Mesodermal cell (in vitro differentiated cells): ENCODE measurements around the gene IL22RA1.

Experiments
- H3K27ac ChIP-seq: 2 replicates; pipeline ENCODE4 v1.7.0; 2013; ENCODE audit warnings: mild to moderate bottlenecking, low read depth, low read length, moderate library complexity; ENCODE audit not compliant: severe bottlenecking
- H3K36me3 ChIP-seq: 2 replicates; pipeline ENCODE4 v1.7.1; 2013; ENCODE audit warnings: mild to moderate bottlenecking, low read length, moderate library complexity; ENCODE audit not compliant: control insufficient read depth, insufficient read depth
- H3K4me1 ChIP-seq: one replicate; pipeline ENCODE4 v1.7.1; 2013; ENCODE audit warnings: mild to moderate bottlenecking, low read length; ENCODE audit not compliant: insufficient read depth, control insufficient read depth, poor library complexity, severe bottlenecking
- H3K4me3 ChIP-seq: 2 replicates; pipeline ENCODE4 v1.7.0; 2013; ENCODE audit warnings: low read length, control low read depth, mild to moderate bottlenecking; ENCODE audit not compliant: insufficient read depth, poor library complexity, severe bottlenecking; ENCODE audit errors: extremely low read depth
- H3K9me3 ChIP-seq: 2 replicates; pipeline ENCODE4 v1.7.1; 2013; ENCODE audit warnings: mild to moderate bottlenecking, low read length, moderate library complexity; ENCODE audit not compliant: control insufficient read depth
- WGBS, 2 experiments: methylation state at CpG; one replicate each; pipeline ENCODE4 v1.1.5; 2013; ENCODE audit warnings: missing lambda C conversion rate in 2 of 2; ENCODE audit not compliant: insufficient coverage in 2 of 2; 5-methylcytosine and 5-hydroxymethylcytosine counted together

IL22RA1 gene

DNA sequence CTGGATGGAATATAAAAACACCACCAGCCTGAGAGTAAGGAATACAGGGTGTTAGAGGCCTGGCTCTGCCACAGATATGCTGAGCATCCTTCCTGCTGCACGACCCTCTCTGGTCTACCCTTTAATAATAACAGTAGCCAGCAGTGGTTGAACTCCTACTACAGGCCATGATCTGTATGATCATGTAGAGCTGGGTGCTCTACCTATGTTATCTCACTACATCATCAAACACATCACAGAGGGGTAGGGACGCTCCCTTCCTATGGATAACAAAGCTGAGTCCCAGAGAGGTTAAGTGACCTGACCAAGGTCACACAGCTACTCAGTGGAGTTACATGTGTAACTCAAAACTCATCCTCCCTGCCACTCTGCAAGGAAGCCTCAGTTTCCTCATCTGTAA, 18.0 kb downstream of the IL22RA1 start:
- WGBS, 2 experiments: 90 to 92% methylated on average over 2 of the region's 2 CpGs
- Histone ChIP-seq H3K4me3 (no peak overlapping the region), H3K27ac (no peak overlapping the region), H3K36me3 (no peaks in the 10 kb centered on the region), H3K9me3 (no peaks in the 10 kb centered on the region), H3K4me1 (peaks cover 17% of the 10 kb centered on the region)

DNA sequence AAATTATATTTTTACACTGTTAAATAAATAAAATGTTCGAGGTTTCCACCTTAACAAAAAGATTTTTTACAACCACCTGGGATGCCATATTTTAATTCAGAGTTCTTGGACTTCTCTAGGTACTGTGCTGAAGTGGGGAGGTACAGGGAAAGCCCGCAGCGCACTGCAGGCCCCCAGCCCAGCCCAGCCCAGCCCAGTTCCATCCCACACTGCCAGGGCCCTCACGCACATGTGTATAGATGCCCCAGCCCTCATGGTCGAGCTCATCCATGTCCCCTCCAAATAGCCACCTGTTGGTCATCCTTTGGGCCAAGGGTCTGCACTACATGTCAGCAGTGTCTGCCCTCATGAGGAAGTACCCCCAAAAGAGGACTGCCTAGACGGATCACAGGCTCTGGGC, 19.3 kb downstream of the IL22RA1 start:
- whole genome bisulfite sequencing, 2 experiments: 88 to 90% methylated on average over 5 of the region's 6 CpGs
- Histone ChIP-seq H3K4me1 (peaks cover 11% of the 10 kb centered on the region), H3K36me3 (no peaks in the 10 kb centered on the region), H3K4me3 (no peak overlapping the region), H3K27ac (no peak overlapping the region), H3K9me3 (no peaks in the 10 kb centered on the region)

DNA sequence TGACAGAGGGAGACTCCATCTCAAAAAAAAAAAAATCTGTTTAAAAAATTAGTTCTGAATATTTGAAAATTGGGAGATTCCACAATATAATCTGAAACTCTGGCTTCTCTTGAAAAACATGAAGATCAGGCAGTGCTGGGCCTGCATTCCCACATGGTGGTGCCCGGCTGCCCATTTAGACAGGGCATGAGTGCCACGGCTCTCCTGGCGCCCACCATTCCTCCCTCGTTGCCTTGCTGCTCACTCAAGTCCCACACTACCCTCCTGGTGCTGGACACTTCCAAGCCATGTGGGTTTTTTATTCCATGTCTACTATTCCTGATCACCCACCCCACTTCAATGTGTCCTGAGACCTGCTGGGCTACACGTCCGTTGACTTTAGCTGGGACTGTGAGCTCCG, 20.2 kb downstream of the IL22RA1 start:
- Histone ChIP-seq H3K36me3 (no peaks in the 10 kb centered on the region), H3K4me3 (no peak overlapping the region), H3K9me3 (no peaks in the 10 kb centered on the region), H3K27ac (no peak overlapping the region), H3K4me1 (peaks cover 11% of the 10 kb centered on the region)
- WGBS, 2 experiments: 91 to 95% methylated on average over 7 of the region's 7 CpGs

DNA sequence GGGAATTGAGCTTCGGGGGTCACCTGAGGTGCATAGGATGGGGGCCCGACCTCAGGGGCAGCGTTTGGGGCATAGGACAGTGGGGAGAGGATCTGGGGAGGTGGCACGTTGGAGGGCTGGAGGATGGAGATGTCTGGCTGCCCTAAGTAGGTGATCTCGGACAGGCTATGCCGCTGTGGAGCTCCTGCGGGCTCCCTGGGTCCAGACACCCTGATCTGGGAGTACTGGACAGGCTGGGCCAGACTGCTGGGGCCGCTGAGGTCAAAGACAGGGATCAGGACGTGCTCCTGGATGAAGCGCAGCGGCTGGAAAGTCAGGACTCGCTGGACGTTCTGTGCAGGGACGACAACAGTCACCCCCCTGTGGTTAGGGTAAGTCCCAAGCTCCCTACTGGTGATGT, 21.5 kb downstream of the IL22RA1 start:
- no peak overlapping the region for H3K4me3 ChIP-seq
- WGBS, 2 experiments: 82 to 87% methylated on average over 9 to 14 of the region's 14 CpGs

DNA sequence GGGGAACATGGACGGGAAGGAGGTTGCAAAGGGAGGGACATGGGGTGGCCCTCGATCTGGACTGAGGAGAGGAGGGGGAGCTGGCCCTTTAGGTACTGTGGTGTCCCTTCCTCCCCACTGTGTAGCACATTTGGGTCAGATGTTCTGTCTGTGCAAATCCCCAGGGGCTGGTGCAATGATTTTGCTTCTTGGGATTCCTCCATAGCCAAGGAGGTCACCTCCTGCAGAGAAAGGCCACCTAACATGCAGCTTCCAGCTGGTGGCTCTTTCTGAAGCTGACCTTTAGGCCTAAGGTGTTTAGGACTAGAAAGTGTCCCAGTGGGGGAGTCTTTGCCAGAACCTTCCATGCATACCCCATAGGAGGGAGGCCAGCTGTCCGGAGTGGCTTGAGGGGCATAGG, 22.0 kb downstream of the IL22RA1 start:
- no peaks in the 10 kb centered on the region for H3K36me3 ChIP-seq
- no peaks in the 10 kb centered on the region for H3K9me3 ChIP-seq
- H3K27ac ChIP-seq: no peak overlapping the region
- peaks cover 10% of the 10 kb centered on the region for H3K4me1 ChIP-seq
- H3K4me3 ChIP-seq: no peak overlapping the region
- 70 to 84% methylated on average over 2 to 3 of the region's 3 CpGs for WGBS, 2 experiments

More for the DNA sequence above, 21.5 kb downstream of the IL22RA1 start:
- Histone ChIP-seq H3K4me1 (peaks cover 11% of the 10 kb centered on the region), H3K9me3 (no peaks in the 10 kb centered on the region), H3K36me3 (no peaks in the 10 kb centered on the region), H3K27ac (no peak overlapping the region)

DNA sequence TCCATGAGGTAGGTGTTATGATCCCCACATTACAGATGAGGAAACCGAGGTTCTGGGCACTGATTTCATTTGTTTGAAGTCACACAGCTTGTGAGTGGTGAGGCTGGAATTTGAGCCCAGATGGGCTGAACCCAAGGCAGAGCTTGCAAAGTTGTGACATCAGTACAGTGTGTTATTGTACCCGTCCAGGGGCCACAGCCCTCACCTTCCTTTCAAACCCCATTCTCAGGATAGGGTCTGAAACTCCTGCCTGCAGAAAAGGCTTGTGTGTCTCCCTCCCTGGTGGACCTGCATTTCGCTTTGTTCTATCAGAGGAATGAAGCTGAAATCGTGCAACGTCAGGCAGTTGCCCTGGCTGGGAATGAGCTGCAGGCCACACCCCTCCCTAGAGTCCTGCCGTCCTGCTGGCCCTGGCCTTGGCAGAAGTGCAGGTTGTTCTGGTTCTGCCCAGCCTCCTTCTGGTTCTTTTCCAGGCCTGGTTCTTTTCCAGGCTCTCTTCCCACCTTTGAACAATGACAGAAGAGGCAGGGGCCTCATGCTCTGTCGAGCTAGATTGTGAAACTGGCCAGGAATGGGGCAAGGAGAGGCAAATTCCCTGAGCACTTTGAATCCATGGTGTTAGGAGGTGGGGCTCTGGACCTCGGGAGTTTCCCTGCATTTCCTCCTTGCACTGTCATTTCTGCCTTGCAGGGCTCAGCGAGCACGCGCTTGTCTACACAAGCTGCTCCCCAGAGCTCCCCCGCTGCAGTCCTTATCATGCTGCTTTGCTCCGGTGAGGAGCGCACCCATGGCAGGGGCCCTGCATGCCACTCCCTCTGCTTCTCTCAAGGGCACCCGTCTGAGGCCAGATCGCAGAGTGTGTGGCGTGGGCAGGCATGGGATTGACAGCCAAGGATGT, 22.8 kb downstream of the IL22RA1 start:
- H3K9me3 ChIP-seq: no peaks in the 10 kb centered on the region
- 71 to 77% methylated on average over 11 to 12 of the region's 17 CpGs for WGBS, 2 experiments
- no peaks in the 10 kb centered on the region for H3K36me3 ChIP-seq
- H3K4me3 ChIP-seq: no peak overlapping the region
- H3K4me1 ChIP-seq: peaks cover 8% of the 10 kb centered on the region
- no peak overlapping the region for H3K27ac ChIP-seq

DNA sequence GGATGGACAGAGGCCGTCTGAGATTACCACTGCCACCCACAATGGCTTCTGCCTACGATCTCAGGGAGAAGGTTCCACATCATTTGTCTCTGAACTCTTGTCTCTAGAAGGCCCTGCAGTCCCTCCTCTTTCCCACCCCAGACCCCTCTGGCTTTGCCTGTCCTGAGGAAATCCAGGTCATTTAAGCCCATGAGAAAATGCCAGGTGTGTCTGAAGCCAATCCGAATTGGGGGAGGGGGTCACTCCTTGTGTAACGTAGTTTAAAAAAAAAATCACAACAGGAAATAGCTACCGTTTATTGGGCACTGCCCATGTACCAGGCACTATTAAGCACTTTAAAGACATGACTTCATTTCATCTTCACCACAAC, 23.5 kb downstream of the IL22RA1 start:
- Histone ChIP-seq H3K9me3 (no peaks in the 10 kb centered on the region), H3K36me3 (no peaks in the 10 kb centered on the region), H3K27ac (no peak overlapping the region), H3K4me3 (no peak overlapping the region), H3K4me1 (peaks cover 4% of the 10 kb centered on the region)
- WGBS, 2 experiments: 83 to 86% methylated on average over 2 to 5 of the region's 5 CpGs

DNA sequence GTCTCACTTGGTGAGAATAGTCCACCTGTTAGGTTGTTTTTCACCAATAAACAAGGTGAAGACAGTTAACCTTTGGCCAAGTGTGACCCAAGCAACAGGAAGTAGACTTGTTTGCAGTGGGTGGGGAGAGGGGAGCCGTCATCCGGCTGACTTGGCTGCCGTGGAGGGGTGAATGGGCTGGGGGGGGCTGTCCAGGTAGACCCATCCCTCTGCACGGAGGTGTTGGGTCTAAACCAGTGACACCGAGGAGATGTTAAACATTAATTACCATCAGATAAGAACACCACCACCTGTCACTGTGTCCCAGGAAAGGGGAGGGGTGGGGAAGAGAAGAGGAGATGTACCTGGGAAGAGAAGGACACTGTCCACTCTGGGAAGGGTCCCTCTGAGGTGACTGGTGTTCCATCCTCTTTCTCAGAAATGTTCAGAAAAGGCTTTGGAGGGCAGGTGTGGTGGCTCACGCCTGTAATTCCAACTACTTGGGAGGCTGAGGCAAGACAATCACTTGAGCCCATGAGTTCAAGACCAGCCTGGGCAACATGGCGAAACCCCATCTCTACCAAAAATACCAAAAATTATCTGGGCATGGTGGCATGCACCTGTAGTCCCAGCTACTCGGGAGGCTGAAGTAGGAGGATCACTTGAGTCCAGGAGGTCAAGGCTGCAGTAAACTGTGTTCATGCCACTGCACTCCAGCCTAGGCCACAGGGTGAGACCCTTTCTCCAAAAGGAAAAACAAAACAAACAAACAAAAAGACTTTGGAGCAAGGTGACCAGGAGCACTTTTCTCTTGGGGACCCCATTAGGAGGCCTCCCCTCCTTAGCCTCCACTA, 24.3 kb downstream of the IL22RA1 start:
- no peaks in the 10 kb centered on the region for H3K9me3 ChIP-seq
- H3K4me1 ChIP-seq: no peaks in the 10 kb centered on the region
- H3K36me3 ChIP-seq: no peaks in the 10 kb centered on the region
- WGBS, 2 experiments: 94 to 100% methylated on average over 1 to 6 of the region's 8 CpGs
- no peak overlapping the region for H3K4me3 ChIP-seq
- H3K27ac ChIP-seq: no peak overlapping the region

DNA sequence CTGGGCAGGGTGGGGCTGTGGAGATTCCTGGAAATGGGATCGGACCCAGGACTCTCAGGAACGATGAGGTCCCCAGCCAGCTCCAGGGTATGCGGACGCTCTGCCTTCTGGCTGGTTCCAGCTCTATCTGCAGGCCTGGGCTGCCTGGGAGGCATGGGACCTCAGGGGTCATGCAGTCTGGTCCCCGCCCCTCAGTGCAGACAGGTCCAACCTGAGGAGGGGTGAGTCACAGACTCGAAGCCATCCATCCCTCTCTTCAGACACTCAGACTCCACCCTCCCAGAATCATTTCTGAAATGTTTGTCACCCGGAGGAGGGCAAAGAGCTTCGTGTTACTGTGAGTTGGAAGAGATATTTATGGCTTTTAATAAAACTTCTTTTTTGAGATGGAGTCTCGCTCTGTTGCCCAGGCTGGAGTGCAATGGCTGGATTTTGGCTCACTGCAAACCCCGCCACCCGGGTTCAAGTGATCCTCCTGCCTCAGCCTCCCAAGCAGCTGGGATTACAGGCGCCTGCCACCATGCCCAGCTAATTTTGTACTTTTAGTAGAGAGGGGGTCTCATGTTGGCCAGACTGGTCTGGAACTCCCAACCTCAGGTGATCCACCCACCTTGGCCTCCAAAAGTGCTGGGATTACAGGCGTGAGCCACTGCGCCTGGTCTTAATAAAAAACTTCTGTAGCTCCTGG, 25.1 kb downstream of the IL22RA1 start:
- Histone ChIP-seq H3K36me3 (no peaks in the 10 kb centered on the region), H3K4me1 (no peaks in the 10 kb centered on the region), H3K4me3 (no peak overlapping the region), H3K9me3 (no peaks in the 10 kb centered on the region), H3K27ac (no peak overlapping the region)
- 95 to 96% methylated on average over 7 to 9 of the region's 14 CpGs for WGBS, 2 experiments

DNA sequence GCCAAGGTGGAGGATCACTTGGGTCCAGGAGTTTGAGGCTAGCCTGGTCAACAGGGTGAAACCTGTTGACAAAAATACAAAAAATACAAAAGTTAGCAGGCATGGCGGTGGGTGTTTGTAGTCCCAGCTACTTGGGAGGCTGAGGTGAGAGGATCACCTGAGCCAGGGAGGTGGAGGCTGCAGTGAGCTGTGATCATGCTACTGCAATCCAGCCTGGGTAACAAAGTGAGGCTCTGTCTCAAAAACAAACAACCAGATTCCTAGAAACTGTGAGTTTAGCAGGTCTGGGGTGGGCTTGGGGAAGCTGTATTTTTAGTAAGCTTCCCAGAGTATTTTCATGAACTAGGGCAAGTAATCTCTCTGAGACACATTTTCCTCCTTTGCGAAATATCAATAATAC, 25.8 kb downstream of the IL22RA1 start:
- H3K9me3 ChIP-seq: no peaks in the 10 kb centered on the region
- no peak overlapping the region for H3K4me3 ChIP-seq
- no peaks in the 10 kb centered on the region for H3K36me3 ChIP-seq
- no peak overlapping the region for H3K27ac ChIP-seq
- peaks cover 4% of the 10 kb centered on the region for H3K4me1 ChIP-seq
- 89 to 92% methylated on average over 1 to 2 of the region's 2 CpGs for WGBS, 2 experiments
